Epithelial cell of proximal tubule (primary cell): ENCODE results near the gene LCE1B. TPM values are rescaled to one million over a fixed set of nuclear protein-coding genes. Genes with fewer than 3 reads are reported as not detected.

Experiments
- DNase-seq: peaks from one replicate; pipeline ENCODE4 v3.0.0-alpha.2; 2011; ENCODE audit warnings: low read depth
- H3K4me3 ChIP-seq: 2 replicates; pipeline ENCODE4 v1.5.1; 2011; ENCODE audit warnings: low read depth, mild to moderate bottlenecking, low read length
- CTCF ChIP-seq: conservative IDR thresholded peaks from 2 replicates; pipeline ENCODE4 v1.5.1; 2012; ENCODE audit warnings: low read depth, mild to moderate bottlenecking, low read length
- total RNA-seq: library from RNA; depleted of rRNA; stranded (reverse); fragments of >200 nt; gene quantifications from 2 replicates; pipeline ENCODE4 v1.2.3, GENCODE V29; 2015

Gene LCE1B
- total RNA-seq, 1 donor from 2014 or later: not detected

GRCh38 chr1:152823294-152823693 is 11.5 kb downstream of the LCE1B start:
- DNase-seq: no peak
- TF ChIP-seq CTCF: no peak
- H3K4me3 ChIP-seq: no peak overlapping the region

- H3K4me3 ChIP-seq: no peak overlapping the region
- TF ChIP-seq CTCF: no peak
- DNase-seq: no peak
These were observed 13.2 kb downstream of the LCE1B start for GRCh38 chr1:152824964-152825363.

GRCh38 chr1:152827173-152827572 is 15.4 kb downstream of the LCE1B start, which contains the start of gene LCE1A:
TSS of gene LCE1A (plus strand) at chr1:152827473. CDS start at chr1:152827473, 0 bp downstream.
- no peak within 1 kb of the TSS for H3K4me3 ChIP-seq
- no peak for TF ChIP-seq CTCF
- no peak for DNase-seq

GRCh38 chr1:152836870-152837269 is 25.1 kb downstream of the LCE1B start:
- no peak for TF ChIP-seq CTCF
- no peak overlapping the region for H3K4me3 ChIP-seq
- DNase-seq: no peak

- H3K4me3 ChIP-seq: no peak within 1 kb of the TSS
- no peak for TF ChIP-seq CTCF
- DNase-seq: no peak
These were observed 30.8 kb downstream of the LCE1B start, which contains the start of gene LCE6A for GRCh38 chr1:152842556-152842955. TSS of gene LCE6A (plus strand) at chr1:152842856. CDS start at chr1:152843521, 665 bp downstream.

GRCh38 chr1:152855661-152856060 is 43.9 kb downstream of the LCE1B start:
- no peak overlapping the region for H3K4me3 ChIP-seq
- no peak for DNase-seq
- TF ChIP-seq CTCF: no peak

- DNase-seq: no peak
- no peak for TF ChIP-seq CTCF
- H3K4me3 ChIP-seq: no peak overlapping the region
These were observed 46.3 kb downstream of the LCE1B start for GRCh38 chr1:152858062-152858461.
